ENCODE data around the gene MERTK. TPM values are rescaled to one million over a fixed set of nuclear protein-coding genes. Genes with fewer than 3 reads are reported as not detected.
A peak's percentile ranks its signal among the peaks of the same experiment; 100 is the strongest.
"Not testable (repeated sequence)": the region's sequence is repeated elsewhere in the genome, so short reads cannot be mapped to it uniquely, and the experiment has no call there.

MERTK gene
- 4.2 TPM for total RNA-seq

DNA sequence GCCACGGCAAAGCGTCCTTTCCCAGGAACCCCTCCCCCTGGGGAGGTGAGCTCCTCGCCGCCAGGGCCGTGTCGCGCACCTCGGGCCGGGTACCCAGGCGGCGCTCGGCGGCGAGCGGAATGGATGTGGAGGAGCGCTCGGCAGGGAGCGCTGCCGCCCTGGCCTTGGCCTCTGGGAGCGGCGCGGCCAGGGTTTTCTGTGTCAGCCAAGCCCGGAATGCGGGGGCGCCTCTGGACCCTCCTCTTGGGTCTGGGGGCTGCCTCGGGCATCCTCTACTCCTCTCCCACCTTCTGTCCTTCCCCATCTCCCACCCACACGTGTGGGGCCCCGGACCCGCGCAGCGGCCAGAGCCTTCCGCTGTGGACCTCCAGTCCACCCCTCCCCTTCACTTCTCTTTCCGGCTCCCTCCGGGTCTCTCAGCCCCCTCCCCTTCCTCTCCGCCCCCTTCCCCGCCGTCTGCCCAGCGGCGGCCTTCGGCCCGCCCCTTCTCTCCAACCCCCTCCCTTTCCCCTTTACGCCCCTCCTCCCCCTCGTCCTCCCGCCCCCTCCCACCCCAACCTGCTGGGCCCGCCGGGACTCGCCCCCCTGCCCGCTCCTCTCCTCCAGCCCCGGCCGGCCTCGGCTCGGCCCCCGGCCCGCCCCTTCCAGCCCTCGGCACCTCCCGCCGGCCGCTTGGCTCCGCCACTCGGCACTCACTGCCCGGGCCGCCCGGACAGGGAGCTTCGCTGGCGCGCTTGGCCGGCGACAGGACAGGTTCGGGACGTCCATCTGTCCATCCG lies at the start of gene MERTK:
TSS of gene MERTK (plus strand) at position 684 of the 779 bp plus-strand sequence. CDS start 129 bp downstream, outside the sequence.
- Histone ChIP-seq H3K4me1 (ENCODE audit: control insufficient read depth in 3 of 3, insufficient read depth in 3 of 3, low read length in 3 of 3) (peaks cover 10 to 18% (median 12%) of the 10 kb centered on the region in 3 donors), H3K4me3 (ENCODE audit: low read length in 3 of 3) (peak within 1 kb of the TSS; percentile 70 to 75 (median 72)), H3K36me3 (ENCODE audit: control insufficient read depth in 3 of 3, insufficient read depth in 3 of 3, low read length in 3 of 3) (no peaks in the 10 kb centered on the region), H3K27me3 (ENCODE audit: control insufficient read depth in 3 of 3, insufficient read depth in 3 of 3, low read length in 3 of 3) (peaks cover 0 to 23% (median 13%) of the 10 kb centered on the region in 3 donors), H3K9ac (ENCODE audit: low read depth in 1 of 3, low read length in 3 of 3) (peak within 1 kb of the TSS; percentile 63 to 79 (median 70)), H3K27ac (ENCODE audit: low read depth, low read length) (peak within 1 kb of the TSS; percentile 72), H3K9me3 (ENCODE audit: control insufficient read depth in 3 of 3, low read length in 3 of 3) (no peaks in the 10 kb centered on the region)

DNA sequence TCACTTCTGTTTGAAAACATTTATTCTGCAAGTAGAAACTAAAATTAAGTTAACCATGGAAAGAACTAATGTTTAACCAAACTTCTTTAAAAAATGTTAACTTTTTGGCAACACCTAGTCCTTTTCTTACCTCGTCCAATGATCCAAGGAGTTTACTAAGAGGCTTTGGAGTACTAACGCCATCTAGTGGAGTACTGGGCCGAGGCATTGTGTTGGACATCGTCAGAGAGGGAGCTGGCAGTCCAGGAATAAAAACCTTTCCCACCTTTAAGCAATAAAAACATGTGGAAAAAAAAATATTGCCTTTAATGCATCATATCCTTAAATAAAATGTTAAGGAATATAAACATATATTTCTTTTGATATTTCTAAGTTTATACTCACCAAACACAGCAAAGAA lies 47.8 kb upstream of the MERTK start:
- not testable (repeated sequence) for H3K4me1 ChIP-seq (ENCODE audit: control insufficient read depth in 3 of 3, insufficient read depth in 3 of 3, low read length in 3 of 3); H3K36me3 ChIP-seq (ENCODE audit: control insufficient read depth in 3 of 3, insufficient read depth in 3 of 3, low read length in 3 of 3); H3K27ac ChIP-seq (ENCODE audit: low read depth, low read length)

DNA sequence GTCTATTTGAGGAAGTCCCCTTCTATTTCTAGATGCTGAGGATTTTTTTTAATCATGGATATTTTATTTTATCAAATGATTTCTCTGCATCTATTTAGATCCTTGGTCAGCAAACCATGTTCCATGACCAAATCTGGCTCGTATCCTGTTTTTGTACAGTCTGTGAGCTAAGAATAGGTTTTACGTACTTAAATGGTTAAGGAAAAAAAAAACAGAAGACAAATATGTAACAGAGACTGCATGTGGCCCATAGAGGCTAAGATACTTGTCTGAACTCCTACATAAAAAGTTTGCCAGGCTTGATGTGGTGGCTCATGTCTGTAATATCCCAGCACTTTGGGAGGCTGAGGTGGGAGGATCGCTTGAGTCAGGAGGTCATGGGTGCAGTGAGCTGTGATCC lies 45.9 kb upstream of the MERTK start:
- H3K27me3 ChIP-seq (ENCODE audit: control insufficient read depth in 3 of 3, insufficient read depth in 3 of 3, low read length in 3 of 3); H3K9me3 ChIP-seq (ENCODE audit: control insufficient read depth in 3 of 3, low read length in 3 of 3); H3K4me3 ChIP-seq (ENCODE audit: low read length in 3 of 3); H3K4me1 ChIP-seq (ENCODE audit: control insufficient read depth in 3 of 3, insufficient read depth in 3 of 3, low read length in 3 of 3); H3K36me3 ChIP-seq (ENCODE audit: control insufficient read depth in 3 of 3, insufficient read depth in 3 of 3, low read length in 3 of 3); H3K9ac ChIP-seq (ENCODE audit: low read depth in 1 of 3, low read length in 3 of 3); H3K27ac ChIP-seq (ENCODE audit: low read depth, low read length): not testable (repeated sequence)

More for the DNA sequence above, 47.8 kb upstream of the MERTK start:
- not testable (repeated sequence) for H3K9me3 ChIP-seq (ENCODE audit: control insufficient read depth in 3 of 3, low read length in 3 of 3); H3K27me3 ChIP-seq (ENCODE audit: control insufficient read depth in 3 of 3, insufficient read depth in 3 of 3, low read length in 3 of 3); H3K9ac ChIP-seq (ENCODE audit: low read depth in 1 of 3, low read length in 3 of 3); H3K4me3 ChIP-seq (ENCODE audit: low read length in 3 of 3)

DNA sequence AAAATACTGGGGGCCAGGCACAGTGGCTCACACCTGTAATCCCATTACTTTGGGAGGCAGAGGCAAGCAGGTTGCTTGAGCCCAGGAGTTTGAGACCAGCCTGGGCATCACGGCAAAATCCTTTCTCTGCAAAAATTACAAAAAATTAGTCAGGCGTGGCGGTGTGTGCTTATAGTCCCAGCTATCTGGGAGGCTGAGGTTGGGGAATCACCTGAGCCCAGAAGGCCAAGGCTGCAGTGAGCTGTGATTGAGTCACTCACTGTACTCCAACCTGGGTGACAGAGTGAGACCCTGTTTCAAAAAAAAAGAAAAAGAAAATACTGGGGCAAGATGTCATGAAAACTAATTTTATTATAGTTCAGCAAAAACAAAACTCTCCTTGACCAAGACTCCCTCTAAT lies 38.4 kb upstream of the MERTK start:
- H3K27ac ChIP-seq (ENCODE audit: low read depth, low read length); H3K36me3 ChIP-seq (ENCODE audit: control insufficient read depth in 3 of 3, insufficient read depth in 3 of 3, low read length in 3 of 3); H3K9me3 ChIP-seq (ENCODE audit: control insufficient read depth in 3 of 3, low read length in 3 of 3); H3K27me3 ChIP-seq (ENCODE audit: control insufficient read depth in 3 of 3, insufficient read depth in 3 of 3, low read length in 3 of 3); H3K4me3 ChIP-seq (ENCODE audit: low read length in 3 of 3); H3K9ac ChIP-seq (ENCODE audit: low read depth in 1 of 3, low read length in 3 of 3); H3K4me1 ChIP-seq (ENCODE audit: control insufficient read depth in 3 of 3, insufficient read depth in 3 of 3, low read length in 3 of 3): not testable (repeated sequence)

DNA sequence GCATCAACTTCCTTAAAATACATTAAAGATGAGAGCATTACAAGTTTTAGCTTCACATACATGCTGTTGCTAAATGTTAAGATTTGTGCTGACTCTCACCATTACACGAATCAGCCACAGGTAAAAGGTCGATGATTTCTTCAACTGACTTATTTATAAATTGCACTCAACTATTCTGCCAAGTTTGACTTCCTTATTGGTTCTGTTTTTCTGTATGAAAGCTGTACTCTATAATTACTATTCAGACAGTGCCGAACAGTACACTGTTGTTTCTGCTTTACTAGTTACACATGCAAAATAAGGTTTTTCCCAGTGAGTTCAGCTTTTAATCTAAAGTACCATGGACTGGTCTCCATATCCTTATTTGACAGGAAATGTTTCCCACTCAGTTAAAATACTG lies 33.3 kb upstream of the MERTK start:
- not testable (repeated sequence) for H3K27me3 ChIP-seq (ENCODE audit: control insufficient read depth in 3 of 3, insufficient read depth in 3 of 3, low read length in 3 of 3); H3K27ac ChIP-seq (ENCODE audit: low read depth, low read length); H3K9ac ChIP-seq (ENCODE audit: low read depth in 1 of 3, low read length in 3 of 3); H3K4me3 ChIP-seq (ENCODE audit: low read length in 3 of 3); H3K9me3 ChIP-seq (ENCODE audit: control insufficient read depth in 3 of 3, low read length in 3 of 3); H3K4me1 ChIP-seq (ENCODE audit: control insufficient read depth in 3 of 3, insufficient read depth in 3 of 3, low read length in 3 of 3)
- peaks cover 2 to 10% (median 10%) of the 10 kb centered on the region in 3 donors for H3K36me3 ChIP-seq (ENCODE audit: control insufficient read depth in 3 of 3, insufficient read depth in 3 of 3, low read length in 3 of 3)

DNA sequence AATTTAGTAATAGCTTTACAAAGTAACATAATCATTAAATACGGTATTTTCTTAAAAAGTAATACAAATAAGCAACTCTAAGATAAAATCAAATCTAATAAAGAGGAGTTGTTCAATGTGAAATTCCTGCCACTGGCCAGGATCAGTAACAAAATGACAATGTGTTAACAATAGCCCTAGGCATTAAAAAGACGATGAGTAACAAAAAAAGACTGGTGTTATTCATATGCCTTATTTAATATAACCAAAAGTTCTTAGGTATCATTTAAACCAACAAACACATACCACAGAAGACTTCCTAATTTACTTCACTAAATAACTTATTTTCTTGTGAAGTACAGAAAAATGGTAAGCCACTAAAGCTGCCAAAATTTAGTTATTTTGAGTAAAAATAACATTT lies 25.6 kb upstream of the MERTK start:
- not testable (repeated sequence) for H3K27ac ChIP-seq (ENCODE audit: low read depth, low read length)
- H3K36me3 ChIP-seq (ENCODE audit: control insufficient read depth in 3 of 3, insufficient read depth in 3 of 3, low read length in 3 of 3): peaks cover under 1 to 10% (median under 1%) of the 10 kb centered on the region in 3 donors

DNA sequence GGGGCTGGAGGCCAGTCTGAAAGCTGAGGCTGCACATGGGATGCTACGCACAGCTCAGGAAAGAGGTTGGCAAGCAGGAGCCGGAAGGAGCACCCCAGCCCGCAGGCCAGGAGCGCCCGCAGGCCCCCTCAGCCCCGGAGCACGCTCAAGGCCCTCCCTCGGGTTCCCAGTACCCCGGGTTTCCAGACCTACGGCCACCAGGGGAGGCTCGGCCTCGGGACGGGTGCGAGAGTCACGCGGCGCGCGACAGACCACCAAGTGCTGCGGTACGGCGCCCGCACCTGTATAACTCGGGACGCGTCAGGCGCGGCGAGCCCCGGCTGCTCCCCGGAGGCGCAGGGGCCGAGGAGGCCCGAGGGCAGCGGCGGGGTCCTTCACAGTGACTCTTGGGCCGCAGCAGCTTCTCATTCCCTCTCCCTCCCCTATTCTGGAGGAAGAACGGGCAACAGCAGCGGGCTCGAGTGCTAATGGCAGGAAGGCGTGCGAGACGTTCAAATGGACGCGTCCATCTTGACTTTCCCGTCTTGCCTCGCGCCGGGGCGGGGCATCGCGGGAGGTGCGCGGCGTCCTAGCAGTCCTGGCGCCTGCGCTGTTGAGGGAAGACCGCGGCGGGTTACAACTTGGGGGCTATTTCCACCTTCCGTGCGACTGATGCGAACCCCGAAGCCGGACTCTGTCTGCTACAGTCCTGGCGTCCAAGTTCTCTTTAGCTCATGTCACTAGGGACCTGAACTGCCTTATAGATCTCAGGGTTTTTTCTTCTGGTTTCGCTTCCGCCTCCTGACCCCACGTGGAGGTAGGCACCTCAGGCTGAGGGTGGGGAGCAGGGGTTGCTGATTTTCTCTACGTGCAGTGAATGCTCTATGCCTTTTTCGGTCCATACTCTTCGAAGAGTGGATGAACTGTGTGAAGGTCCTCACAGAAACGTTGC lies 14.5 kb upstream of the MERTK start, which contains the start of gene ANAPC1:
TSS of gene ANAPC1 (minus strand) at position 533 of the 931 bp plus-strand sequence. CDS start 3,368 bp downstream, outside the sequence.
- H3K4me1 ChIP-seq (ENCODE audit: control insufficient read depth in 3 of 3, insufficient read depth in 3 of 3, low read length in 3 of 3): peaks cover 6 to 9% (median 6%) of the 10 kb centered on the region in 3 donors
- peak within 1 kb of the TSS; percentile 93 to 100 (median 97) for H3K4me3 ChIP-seq (ENCODE audit: low read length in 3 of 3)
- H3K27me3 ChIP-seq (ENCODE audit: control insufficient read depth in 3 of 3, insufficient read depth in 3 of 3, low read length in 3 of 3): no peaks in the 10 kb centered on the region
- peak within 1 kb of the TSS; percentile 84 to 98 (median 94) for H3K9ac ChIP-seq (ENCODE audit: low read depth in 1 of 3, low read length in 3 of 3)
- H3K27ac ChIP-seq (ENCODE audit: low read depth, low read length): peak within 1 kb of the TSS; percentile 69
- peaks cover 0 to 2% (median 0%) of the 10 kb centered on the region in 3 donors for H3K36me3 ChIP-seq (ENCODE audit: control insufficient read depth in 3 of 3, insufficient read depth in 3 of 3, low read length in 3 of 3)
- H3K9me3 ChIP-seq (ENCODE audit: control insufficient read depth in 3 of 3, low read length in 3 of 3): no peaks in the 10 kb centered on the region

More for the DNA sequence above, 25.6 kb upstream of the MERTK start:
- not testable (repeated sequence) for H3K9me3 ChIP-seq (ENCODE audit: control insufficient read depth in 3 of 3, low read length in 3 of 3); H3K27me3 ChIP-seq (ENCODE audit: control insufficient read depth in 3 of 3, insufficient read depth in 3 of 3, low read length in 3 of 3); H3K4me1 ChIP-seq (ENCODE audit: control insufficient read depth in 3 of 3, insufficient read depth in 3 of 3, low read length in 3 of 3); H3K4me3 ChIP-seq (ENCODE audit: low read length in 3 of 3); H3K9ac ChIP-seq (ENCODE audit: low read depth in 1 of 3, low read length in 3 of 3)

DNA sequence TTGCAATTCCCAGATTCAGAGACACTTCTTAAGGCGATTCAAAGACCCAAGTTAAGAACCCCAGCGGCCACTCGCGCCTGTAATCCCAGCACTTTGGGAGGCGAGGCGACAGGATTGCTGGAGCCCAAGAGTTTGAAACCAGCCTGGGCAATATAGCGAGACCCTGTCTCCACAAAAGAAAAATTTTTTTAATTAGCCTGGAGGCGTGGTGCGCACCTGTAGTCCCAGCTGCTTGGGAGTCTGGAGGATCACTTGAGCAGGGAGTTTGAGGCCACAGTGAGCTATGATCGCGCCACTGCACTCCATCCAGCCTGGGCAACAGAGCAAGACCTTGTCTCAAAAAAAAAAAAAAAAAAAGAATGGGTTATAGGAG lies 13.8 kb upstream of the MERTK start:
- Histone ChIP-seq H3K9ac (ENCODE audit: low read depth in 1 of 3, low read length in 3 of 3) (peak overlapping the region; percentile 84 to 98 (median 94)), H3K4me3 (ENCODE audit: low read length in 3 of 3) (peak overlapping the region; percentile 93 to 100 (median 97)), H3K36me3 (ENCODE audit: control insufficient read depth in 3 of 3, insufficient read depth in 3 of 3, low read length in 3 of 3) (peaks cover 0 to 2% (median 0%) of the 10 kb centered on the region in 3 donors), H3K27me3 (ENCODE audit: control insufficient read depth in 3 of 3, insufficient read depth in 3 of 3, low read length in 3 of 3) (no peaks in the 10 kb centered on the region), H3K9me3 (ENCODE audit: control insufficient read depth in 3 of 3, low read length in 3 of 3) (no peaks in the 10 kb centered on the region), H3K4me1 (ENCODE audit: control insufficient read depth in 3 of 3, insufficient read depth in 3 of 3, low read length in 3 of 3) (peaks cover 6 to 9% (median 6%) of the 10 kb centered on the region in 3 donors), H3K27ac (ENCODE audit: low read depth, low read length) (peak overlapping the region; percentile 69)

DNA sequence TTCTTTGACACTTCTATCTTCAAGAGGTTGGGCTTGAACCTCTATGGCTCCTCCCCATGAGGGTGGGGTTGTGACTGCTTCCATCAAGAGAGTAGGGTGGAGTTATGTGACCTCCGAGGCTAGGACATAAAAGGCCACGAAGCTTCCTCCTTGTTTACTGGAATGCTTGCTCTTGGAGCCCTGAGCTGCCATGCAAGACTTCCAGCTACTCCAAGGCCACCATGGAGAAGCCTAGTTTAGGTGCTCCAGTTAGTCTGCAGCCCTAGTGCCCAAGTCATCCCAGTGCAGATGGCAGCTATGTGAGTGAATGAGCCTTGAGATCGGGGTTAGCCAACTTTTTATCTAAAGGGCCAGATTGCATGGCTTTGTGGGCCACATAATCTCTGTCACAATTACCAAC lies 2.4 kb upstream of the MERTK start:
- no peaks in the 10 kb centered on the region for H3K36me3 ChIP-seq (ENCODE audit: control insufficient read depth in 3 of 3, insufficient read depth in 3 of 3, low read length in 3 of 3)
- H3K27ac ChIP-seq (ENCODE audit: low read depth, low read length): no peak overlapping the region
- peaks cover 10 to 18% (median 12%) of the 10 kb centered on the region in 3 donors for H3K4me1 ChIP-seq (ENCODE audit: control insufficient read depth in 3 of 3, insufficient read depth in 3 of 3, low read length in 3 of 3)
- peaks cover 0 to 23% (median 13%) of the 10 kb centered on the region in 3 donors for H3K27me3 ChIP-seq (ENCODE audit: control insufficient read depth in 3 of 3, insufficient read depth in 3 of 3, low read length in 3 of 3)
- no peak overlapping the region for H3K9ac ChIP-seq (ENCODE audit: low read depth in 1 of 3, low read length in 3 of 3)
- no peak overlapping the region for H3K4me3 ChIP-seq (ENCODE audit: low read length in 3 of 3)
- H3K9me3 ChIP-seq (ENCODE audit: control insufficient read depth in 3 of 3, low read length in 3 of 3): no peaks in the 10 kb centered on the region
